A549 treated with RU486 at 1 μM for 4 hours (cell line): ENCODE data around the gene UGT2B10. TPM values are rescaled to one million over a fixed set of nuclear protein-coding genes. Genes with fewer than 3 reads are reported as not detected.

Source experiments
- total RNA-seq: library from RNA; stranded (reverse); fragments of 200-300 nt; extraction: Qiagen RNA extraction; gene quantifications from 5 replicates; pipeline ENCODE4 v1.2.3, GENCODE V29; 2022; ENCODE audit warnings: low read depth

UGT2B10 gene
- total RNA-seq = not detected in 5 replicates

DNA sequence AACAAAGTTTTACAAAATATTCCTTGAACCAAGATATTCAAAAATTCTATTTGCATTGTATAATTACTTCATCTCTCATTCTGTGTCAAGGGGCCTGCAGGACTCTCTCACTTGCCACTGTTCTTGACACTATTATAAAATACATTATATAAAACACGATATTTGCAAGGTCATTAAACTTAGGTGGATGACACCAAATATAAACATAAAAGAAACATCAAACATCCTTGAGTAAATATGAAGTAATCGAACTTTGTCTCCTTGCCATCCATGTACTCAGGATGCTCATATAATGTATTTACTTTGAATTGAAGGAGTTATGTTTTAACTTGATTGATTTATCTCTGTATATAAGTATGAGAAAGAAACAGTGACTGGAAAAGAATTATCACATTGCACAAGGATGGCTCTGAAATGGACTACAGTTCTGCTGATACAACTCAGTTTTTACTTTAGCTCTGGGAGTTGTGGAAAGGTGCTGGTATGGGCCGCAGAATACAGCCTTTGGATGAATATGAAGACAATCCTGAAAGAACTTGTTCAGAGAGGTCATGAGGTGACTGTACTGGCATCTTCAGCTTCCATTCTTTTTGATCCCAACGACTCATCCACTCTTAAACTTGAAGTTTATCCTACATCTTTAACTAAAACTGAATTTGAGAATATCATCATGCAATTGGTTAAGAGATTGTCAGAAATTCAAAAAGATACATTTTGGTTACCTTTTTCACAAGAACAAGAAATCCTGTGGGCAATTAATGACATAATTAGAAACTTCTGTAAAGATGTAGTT, at the start of gene UGT2B10:
TSS of gene UGT2B10 (plus strand) at position 378 of the 793 bp plus-strand sequence. CDS start at position 404, 26 bp downstream.

Other genes with a start within 250 kb of the UGT2B10 start
- gene UGT2B17, start 239.7 kb upstream of the UGT2B10 start, total RNA-seq = not detected in 5 replicates
- gene UGT2B15, start 145.3 kb upstream of the UGT2B10 start, total RNA-seq = 0.09 to 0.13 TPM in 2 of 5 replicates, not detected in the others
- gene UGT2A3, start 135.8 kb downstream of the UGT2B10 start, total RNA-seq = 0.09 to 0.15 TPM (median 0.13 TPM) in 4 of 5 replicates, not detected in the other